ENCODE measurements around the gene POC1A.
A peak's percentile ranks its signal among the peaks of the same experiment; 100 is the strongest.

POC1A gene

GRCh38 chr3:52154135-52155094 lies at the start of gene POC1A:
POC1A (minus strand) TSS chr3:52154423; CDS start chr3:52154372, 51 bp downstream.
- peak; percentile 92 for DNase-seq

GRCh38 chr3:52203701-52204100 lies 49.5 kb upstream of the POC1A start:
- DNase-seq = no peak

- DNase-seq = no peak
Observed at GRCh38 chr3:52202384-52203077, 48.3 kb upstream of the POC1A start.

GRCh38 chr3:52200981-52201679 lies 46.9 kb upstream of the POC1A start:
- no peak for DNase-seq

- DNase-seq = no peak
Observed at GRCh38 chr3:52198643-52199608, 44.7 kb upstream of the POC1A start.

- peak; percentile 99 for DNase-seq
Observed at GRCh38 chr3:52197842-52198625, 43.8 kb upstream of the POC1A start, which contains the start of gene ALAS1. ALAS1 (plus strand) TSS chr3:52198160; CDS start chr3:52199242, 1,082 bp downstream.

- DNase-seq = no peak
Observed at GRCh38 chr3:52197499-52197841, 43.2 kb upstream of the POC1A start.

- no peak for DNase-seq
Observed at GRCh38 chr3:52196977-52197376, 42.8 kb upstream of the POC1A start.

- no peak for DNase-seq
Observed at GRCh38 chr3:52195823-52196331, 41.7 kb upstream of the POC1A start.

- no peak for DNase-seq
Observed at GRCh38 chr3:52195291-52195597, 41.0 kb upstream of the POC1A start.

- DNase-seq = no peak
Observed at GRCh38 chr3:52194485-52195290, 40.5 kb upstream of the POC1A start.

GRCh38 chr3:52193065-52193464 lies 38.8 kb upstream of the POC1A start:
- DNase-seq = no peak

GRCh38 chr3:52191663-52192062 lies 37.4 kb upstream of the POC1A start:
- DNase-seq = no peak

GRCh38 chr3:52190294-52191074 lies 36.3 kb upstream of the POC1A start:
- no peak for DNase-seq

- no peak for DNase-seq
Observed at GRCh38 chr3:52188556-52188955, 34.3 kb upstream of the POC1A start.

GRCh38 chr3:52186729-52187128 lies 32.5 kb upstream of the POC1A start:
- DNase-seq = no peak

GRCh38 chr3:52185837-52186236 lies 31.6 kb upstream of the POC1A start:
- no peak for DNase-seq

- no peak for DNase-seq
Observed at GRCh38 chr3:52185311-52185710, 31.1 kb upstream of the POC1A start.

- no peak for DNase-seq
Observed at GRCh38 chr3:52184690-52185089, 30.5 kb upstream of the POC1A start.

Measured in activated CD8-positive, alpha-beta memory T cell treated with anti-CD3 and anti-CD28 coated beads, Interleukin-2, amount 50 U/mL, for 48 hours (primary cell).